ENCODE data around the gene CRELD2. TPM values are rescaled to one million over a fixed set of nuclear protein-coding genes. Genes with fewer than 3 reads are reported as not detected.

CRELD2 gene
- total and polyA plus RNA-seq, 2 experiments from 2014 or later, result 35.7 to 47.7 TPM

GRCh38 chr22:49938565-49939136, 20.2 kb downstream of the CRELD2 start (continued):
- TF ChIP-seq NANOG (IDR thresholded peaks at IDR 0.05; ENCODE audit: borderline replicate concordance) (no peak), REST (IDR thresholded peaks at IDR 0.05; ENCODE audit: unreplicated experiment) (no peak), ZNF331 (CRISPR knock-in tag; IDR thresholded peaks at IDR 0.05; ENCODE audit: low read depth) (no peak), EZH2phosphoT487 (IDR thresholded peaks at IDR 0.05; ENCODE audit: unreplicated experiment) (no peak), ZNF114 (CRISPR knock-in tag; IDR thresholded peaks at IDR 0.05) (no peak)

GRCh38 chr22:49941507-49942316, 23.3 kb downstream of the CRELD2 start:
- Histone ChIP-seq H3K27ac (ENCODE audit: low read depth) (no peak overlapping the region), H3F3A (replicated peaks; ENCODE audit: low read depth) (0 out of 2 replicates have a peak, but pooled peaks cover 2% of the 10 kb centered on the region), H2AFZ (no peak overlapping the region), H3K27me3 (ENCODE audit: insufficient read depth) (no peaks in the 10 kb centered on the region), H3K79me2 (replicated peaks; ENCODE audit: insufficient read depth) (no peaks in the 10 kb centered on the region), H3K9me2 (ENCODE audit: insufficient read depth) (no peaks in the 10 kb centered on the region), H3K4me3 (no peak overlapping the region), H3K4me2 (no peak overlapping the region), H4K20me1 (replicated peaks; ENCODE audit: insufficient read depth) (no peaks in the 10 kb centered on the region), H3K4me1 (ENCODE audit: insufficient read depth) (peaks cover 7% of the 10 kb centered on the region; the same call in 1 of the 2 replicates), H3K36me3 (ENCODE audit: insufficient read depth) (no peaks in the 10 kb centered on the region)
- Mint-ChIP-seq H3K4me3 (no peak overlapping the region), H3K27ac (no peak overlapping the region), H3K36me3 (ENCODE audit: low read depth) (peaks cover 3% of the 10 kb centered on the region; the same call in 1 of the 3 replicates), H3K27me3 (ENCODE audit: insufficient read depth, low read depth, poor library complexity) (peaks cover 3% of the 10 kb centered on the region), H3K4me1 (peaks cover 12% of the 10 kb centered on the region), H3K9me3 (peaks cover 8% of the 10 kb centered on the region; the same call in 2 of the 3 replicates)
- ATAC-seq (no peak), DNase-seq (ENCODE audit: low spot score) (no peak)
- TF ChIP-seq NANOG (IDR thresholded peaks at IDR 0.05; ENCODE audit: borderline replicate concordance) (no peak), STAT1 (IDR thresholded peaks at IDR 0.05; ENCODE audit: unreplicated experiment) (no peak), ZNF331 (CRISPR knock-in tag; IDR thresholded peaks at IDR 0.05; ENCODE audit: low read depth) (no peak), CTCF (conservative IDR thresholded peaks at IDR 0.05; ENCODE audit: low read depth in 2 of 2) (no peak), EZH2phosphoT487 (IDR thresholded peaks at IDR 0.05; ENCODE audit: unreplicated experiment) (no peak), ZNF114 (CRISPR knock-in tag; IDR thresholded peaks at IDR 0.05) (no peak), POLR2AphosphoS5 (IDR thresholded peaks at IDR 0.05; ENCODE audit: low read depth) (no peak), ZNF462 (CRISPR knock-in tag; IDR thresholded peaks at IDR 0.05) (no peak)

Data from GM23338 (cell line).